NB4 (cell line): ENCODE results near the gene TSPAN10.

Source experiments
- MYC ChIP-seq: IDR thresholded peaks from 2 replicates; pipeline ENCODE4 v1.6.1; 2011; ENCODE audit warnings: low read depth, low read length
- POLR2A ChIP-seq: IDR thresholded peaks from 2 replicates; pipeline ENCODE4 v1.6.1; 2011; ENCODE audit warnings: mild to moderate bottlenecking; ENCODE audit not compliant: insufficient read length; ENCODE audit errors: extremely low read depth
- TF ChIP-seq, protein P1 (sequence below): IDR thresholded peaks from one replicate; pipeline ENCODE4 v1.5.1; 2012; ENCODE audit warnings: low read depth, low read length
- TF ChIP-seq, protein P2 (sequence below): IDR thresholded peaks from 2 replicates; pipeline ENCODE4 v1.6.1; 2011; ENCODE audit warnings: low read depth, low read length

DNA sequence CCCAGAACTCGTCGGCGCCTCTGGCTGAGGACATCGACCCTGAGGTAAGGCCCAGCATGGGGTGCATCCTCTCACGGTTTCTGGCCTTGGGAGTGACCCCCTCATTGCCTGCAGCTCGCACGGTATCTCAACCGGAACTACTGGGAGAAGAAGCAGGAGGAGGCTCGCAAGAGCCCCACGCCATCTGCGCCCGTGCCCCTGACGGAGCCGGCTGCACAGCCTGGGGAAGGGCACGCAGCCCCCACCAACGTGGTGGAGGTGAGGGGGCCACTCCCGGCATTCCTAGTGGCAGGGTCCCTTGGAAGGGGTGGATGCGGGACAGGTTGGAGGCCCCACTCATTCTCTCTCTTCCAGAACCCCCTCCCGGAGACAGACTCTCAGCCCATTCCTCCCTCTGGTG is 57.8 kb downstream of the TSPAN10 start:
- TF ChIP-seq, protein P1, sequence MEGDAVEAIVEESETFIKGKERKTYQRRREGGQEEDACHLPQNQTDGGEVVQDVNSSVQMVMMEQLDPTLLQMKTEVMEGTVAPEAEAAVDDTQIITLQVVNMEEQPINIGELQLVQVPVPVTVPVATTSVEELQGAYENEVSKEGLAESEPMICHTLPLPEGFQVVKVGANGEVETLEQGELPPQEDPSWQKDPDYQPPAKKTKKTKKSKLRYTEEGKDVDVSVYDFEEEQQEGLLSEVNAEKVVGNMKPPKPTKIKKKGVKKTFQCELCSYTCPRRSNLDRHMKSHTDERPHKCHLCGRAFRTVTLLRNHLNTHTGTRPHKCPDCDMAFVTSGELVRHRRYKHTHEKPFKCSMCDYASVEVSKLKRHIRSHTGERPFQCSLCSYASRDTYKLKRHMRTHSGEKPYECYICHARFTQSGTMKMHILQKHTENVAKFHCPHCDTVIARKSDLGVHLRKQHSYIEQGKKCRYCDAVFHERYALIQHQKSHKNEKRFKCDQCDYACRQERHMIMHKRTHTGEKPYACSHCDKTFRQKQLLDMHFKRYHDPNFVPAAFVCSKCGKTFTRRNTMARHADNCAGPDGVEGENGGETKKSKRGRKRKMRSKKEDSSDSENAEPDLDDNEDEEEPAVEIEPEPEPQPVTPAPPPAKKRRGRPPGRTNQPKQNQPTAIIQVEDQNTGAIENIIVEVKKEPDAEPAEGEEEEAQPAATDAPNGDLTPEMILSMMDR = no peak
- no peak for TF ChIP-seq POLR2A
- TF ChIP-seq MYC = no peak
- TF ChIP-seq, protein P2, sequence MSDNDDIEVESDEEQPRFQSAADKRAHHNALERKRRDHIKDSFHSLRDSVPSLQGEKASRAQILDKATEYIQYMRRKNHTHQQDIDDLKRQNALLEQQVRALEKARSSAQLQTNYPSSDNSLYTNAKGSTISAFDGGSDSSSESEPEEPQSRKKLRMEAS = no peak
